ENCODE results near the gene HTT-AS. TPM values are rescaled to one million over a fixed set of nuclear protein-coding genes. Genes with fewer than 3 reads are reported as not detected.

The HTT-AS gene
- total and polyA plus RNA-seq, 2 of the 8 experiments (the other 6 are each of a cell fraction or from before 2014, with no cell fraction given) = not detected

DNA sequence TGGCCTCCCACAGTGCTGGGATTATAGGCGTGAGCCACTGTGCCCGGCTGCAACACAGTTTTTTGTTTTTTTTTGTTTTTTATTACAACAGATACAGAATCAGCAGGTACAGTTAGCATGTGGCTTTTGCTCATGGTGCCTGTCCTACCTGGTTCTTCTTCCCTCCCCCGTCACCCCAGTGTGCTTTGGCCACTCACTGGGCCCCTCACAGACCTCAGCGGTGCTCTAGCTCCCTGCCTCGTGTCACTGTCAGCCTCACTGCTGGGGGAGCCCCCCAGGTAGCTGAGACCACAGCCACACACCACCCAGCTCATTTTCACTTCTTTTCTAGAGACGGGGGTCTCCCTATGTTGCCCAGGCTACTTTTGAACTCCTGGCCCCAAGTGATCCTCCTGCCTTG is 38.7 kb downstream of the HTT-AS start:
- H2AFZ ChIP-seq (ENCODE audit: low read length) = no peak overlapping the region
- ChIA-PET CTCF (ENCODE audit: partially characterized antibody) (interaction anchor here (1.4 to 12.5 kb wide), 7 partner anchors 12 to 62 kb away, joined by 3 to 89 read pairs (median 5); no protein-coding TSS in a partner anchor), POLR2A (ENCODE audit: partially characterized antibody) (interaction anchor here (0.7 kb wide), 1 partner anchor 11 kb away, joined by 3 read pairs; no protein-coding TSS in a partner anchor)
- H3K4ac ChIP-seq (replicated peaks; ENCODE audit: insufficient read length, low read depth, low read length) = no peak overlapping the region
- no peak overlapping the region for H3K4me3 ChIP-seq (ENCODE audit: extremely low read depth in 1 of 4, insufficient read depth in 2 of 4, low read depth in 3 of 4, low read length in 4 of 4)
- no peak overlapping the region for H2BK5ac ChIP-seq (ENCODE audit: low read depth, low read length)
- no peaks in the 10 kb centered on the region; a peak in 2 of 7 replicates for H3K27me3 ChIP-seq (replicated peaks in 1 of 4; ENCODE audit: control insufficient read depth in 3 of 4, extremely low read depth in 1 of 4, insufficient read depth in 3 of 4, low read length in 3 of 4)
- H2AK5ac ChIP-seq (ENCODE audit: low read depth, low read length) = no peak overlapping the region
- no peaks in the 10 kb centered on the region for H3K79me1 ChIP-seq (ENCODE audit: low read depth, low read length)
- no peaks in the 10 kb centered on the region for H3K4me1 ChIP-seq (replicated peaks in 1 of 4; ENCODE audit: control insufficient read depth in 3 of 4, insufficient read depth in 4 of 4, low read length in 3 of 4)
- no peak overlapping the region for H3K9ac ChIP-seq (replicated peaks in 1 of 4; ENCODE audit: extremely low read depth in 1 of 4, low read depth in 3 of 4, low read length in 3 of 4)
- no peak overlapping the region for H3K27ac ChIP-seq (ENCODE audit: low read depth, low read length)
- no peak overlapping the region for H2BK20ac ChIP-seq (ENCODE audit: low read length)
- 94% methylated on average over 6 of the region's 6 CpGs; no CpG with 5 or more reads in 1 of the 2 experiments for WGBS, 2 experiments (ENCODE audit: extremely low coverage in 1 of 2, insufficient coverage in 1 of 2, insufficient read length in 1 of 2, insufficient replicate concordance in 2 of 2, low coverage in 1 of 2, low lambda C conversion rate in 2 of 2, missing lambda C conversion rate in 1 of 2)
- no peak overlapping the region for H4K5ac ChIP-seq (ENCODE audit: insufficient read length, low read depth, low read length)
- no peak overlapping the region for H4K8ac ChIP-seq (ENCODE audit: extremely low read depth, insufficient read depth, low read length)
- no peaks in the 10 kb centered on the region for H3K36me3 ChIP-seq (ENCODE audit: control insufficient read depth in 2 of 4, insufficient read depth in 4 of 4, low read length in 3 of 4)
- no peak overlapping the region for H2BK15ac ChIP-seq (ENCODE audit: low read length)
- H3K18ac ChIP-seq (ENCODE audit: extremely low read depth, low read length) = no peak overlapping the region
- no peak overlapping the region for H3K56ac ChIP-seq (replicated peaks; ENCODE audit: insufficient read length, low read depth, low read length)
- H4K20me1 ChIP-seq (replicated peaks in 1 of 2; ENCODE audit: control insufficient read depth in 1 of 2, insufficient read depth in 2 of 2, low read length in 2 of 2) = no peaks in the 10 kb centered on the region
- no peaks in the 10 kb centered on the region for H3K23me2 ChIP-seq (ENCODE audit: low read depth, low read length)
- H3K79me2 ChIP-seq (ENCODE audit: control insufficient read depth in 1 of 2, insufficient read depth in 2 of 2, low read length in 2 of 2) = no peaks in the 10 kb centered on the region
- no peak for FAIRE-seq
- H3K23ac ChIP-seq (ENCODE audit: insufficient read length) = no peak overlapping the region
- H2BK120ac ChIP-seq (replicated peaks; ENCODE audit: low read depth, low read length) = no peak overlapping the region
- no peak overlapping the region for H3K4me2 ChIP-seq (ENCODE audit: insufficient read depth in 1 of 2, low read depth in 2 of 2, low read length in 2 of 2)
- DNase-seq (ENCODE audit: low read depth in 1 of 2, low spot score in 2 of 2) = no peak
- no peaks in the 10 kb centered on the region for H3K9me3 ChIP-seq (ENCODE audit: insufficient read depth in 2 of 2, low read depth in 1 of 2, low read length in 1 of 2)
- H3K14ac ChIP-seq (ENCODE audit: insufficient read length) = no peak overlapping the region
- H4K91ac ChIP-seq (replicated peaks; ENCODE audit: insufficient read length, low read length) = no peak overlapping the region
- H2BK12ac ChIP-seq (ENCODE audit: low read depth, low read length) = no peak overlapping the region
- TF ChIP-seq BACH1 (IDR thresholded peaks at IDR 0.05; ENCODE audit: low read length) (no peak), ASH2L (IDR thresholded peaks at IDR 0.05; ENCODE audit: low read length) (no peak), KDM1A (IDR thresholded peaks at IDR 0.05; ENCODE audit: borderline replicate concordance, low read length) (no peak)
